H9 (cell line): Measurements from ENCODE around the gene NTRK3. TPM values are rescaled to one million over a fixed set of nuclear protein-coding genes. Genes with fewer than 3 reads are reported as not detected.

ENCODE experiments used
- DNase-seq: peaks from one replicate; pipeline ENCODE4 v3.0.0-alpha.2; 2017
- H2AFZ ChIP-seq: one replicate; pipeline ENCODE4 v1.6.1; 2013; ENCODE audit warnings: mild to moderate bottlenecking, low read length, control low read depth, moderate library complexity
- H2AK5ac ChIP-seq: 2 replicates; pipeline ENCODE4 v1.6.1; 2013; ENCODE audit warnings: low read length, control low read depth, mixed read lengths; ENCODE audit not compliant: insufficient read length
- H2BK120ac ChIP-seq: one replicate; pipeline ENCODE4 v1.6.1; 2013; ENCODE audit warnings: low read depth, mild to moderate bottlenecking, low read length, control low read depth, inconsistent platforms; ENCODE audit not compliant: poor library complexity, severe bottlenecking
- H2BK12ac ChIP-seq: 2 replicates; pipeline ENCODE4 v1.6.1; 2013; ENCODE audit warnings: low read length, control low read depth, mixed read lengths, low read depth; ENCODE audit not compliant: insufficient read length
- H2BK15ac ChIP-seq: 2 replicates; pipeline ENCODE4 v1.6.1; 2013; ENCODE audit warnings: low read depth, low read length, control low read depth
- H2BK20ac ChIP-seq: one replicate; pipeline ENCODE4 v1.6.1; 2013; ENCODE audit warnings: low read depth, mild to moderate bottlenecking, low read length, control low read depth, inconsistent platforms; ENCODE audit not compliant: poor library complexity, severe bottlenecking
- H2BK5ac ChIP-seq: 2 replicates; pipeline ENCODE4 v1.6.1; 2013; ENCODE audit warnings: low read length, control low read depth, mixed read lengths; ENCODE audit not compliant: insufficient read length
- H3K14ac ChIP-seq: 2 replicates; pipeline ENCODE4 v1.6.1; 2013; ENCODE audit warnings: low read length, control low read depth; ENCODE audit not compliant: insufficient read depth
- H3K18ac ChIP-seq: 2 replicates; pipeline ENCODE4 v1.6.1; 2013; ENCODE audit warnings: low read depth, mild to moderate bottlenecking, mixed read lengths, low read length, control low read depth; ENCODE audit not compliant: insufficient read length
- H3K23ac ChIP-seq: 2 replicates; pipeline ENCODE4 v1.6.1; 2013; ENCODE audit warnings: low read length, control low read depth, mixed read lengths, low read depth; ENCODE audit not compliant: insufficient read length
- H3K23me2 ChIP-seq: 2 replicates; pipeline ENCODE4 v1.6.1; 2013; ENCODE audit warnings: low read depth, mild to moderate bottlenecking, mixed read lengths, low read length, control low read depth; ENCODE audit not compliant: insufficient read length, poor library complexity, severe bottlenecking
- H3K27ac ChIP-seq: 2 replicates; pipeline ENCODE4 v1.5.1; 2013; ENCODE audit warnings: low read length, control low read depth, mixed read lengths, low read depth; ENCODE audit not compliant: insufficient read length
- H3K27me3 ChIP-seq: 2 replicates; pipeline ENCODE4 v1.6.1; 2013; ENCODE audit warnings: low read length, control low read depth, inconsistent platforms; ENCODE audit not compliant: insufficient read depth
- H3K4ac ChIP-seq: 2 replicates; pipeline ENCODE4 v1.6.1; 2013; ENCODE audit warnings: low read depth, mild to moderate bottlenecking, control low read depth, inconsistent platforms, low read length, moderate library complexity
- H3K4me1 ChIP-seq: 2 replicates; pipeline ENCODE4 v1.6.1; 2013; ENCODE audit warnings: low read length, control low read depth, inconsistent platforms; ENCODE audit not compliant: insufficient read depth
- H3K4me2 ChIP-seq: 2 replicates; pipeline ENCODE4 v1.6.1; 2013; ENCODE audit warnings: low read length, control low read depth, mixed read lengths; ENCODE audit not compliant: insufficient read length, insufficient read depth
- H3K56ac ChIP-seq: 2 replicates; pipeline ENCODE4 v1.6.1; 2013; ENCODE audit warnings: low read depth, mild to moderate bottlenecking, mixed read lengths, low read length, control low read depth; ENCODE audit not compliant: insufficient read length
- H3K79me1 ChIP-seq: 2 replicates; pipeline ENCODE4 v1.6.1; 2013; ENCODE audit warnings: low read depth, mild to moderate bottlenecking, moderate library complexity, low read length, control low read depth, inconsistent platforms; ENCODE audit not compliant: insufficient read depth, poor library complexity, severe bottlenecking
- H3K79me2 ChIP-seq: 2 replicates; pipeline ENCODE4 v1.6.1; 2013; ENCODE audit warnings: low read length, control low read depth, inconsistent platforms; ENCODE audit not compliant: insufficient read depth
- H3K9ac ChIP-seq: 2 replicates; pipeline ENCODE4 v1.6.1; 2013; ENCODE audit warnings: low read length, control low read depth, mixed read lengths; ENCODE audit not compliant: insufficient read length; ENCODE audit errors: extremely low read depth
- H3K9me3 ChIP-seq: one replicate; pipeline ENCODE4 v1.6.1; 2013; ENCODE audit warnings: low read depth, low read length, inconsistent platforms; ENCODE audit not compliant: control insufficient read depth
- H3T11ph ChIP-seq: one replicate; pipeline ENCODE4 v1.6.1; 2013; ENCODE audit warnings: mild to moderate bottlenecking, low read length, control low read depth, inconsistent platforms
- H4K20me1 ChIP-seq: one replicate; pipeline ENCODE4 v1.6.1; 2013; ENCODE audit not compliant: control insufficient read depth, insufficient read length, insufficient read depth
- H4K5ac ChIP-seq: 2 replicates; pipeline ENCODE4 v1.6.1; 2013; ENCODE audit warnings: low read depth, mild to moderate bottlenecking, mixed read lengths, low read length, control low read depth; ENCODE audit not compliant: insufficient read length
- H4K8ac ChIP-seq: replicated peaks from 2 replicates; pipeline ENCODE4 v1.6.1; 2013; ENCODE audit warnings: low read length, control low read depth, mixed read lengths, low read depth; ENCODE audit not compliant: insufficient read length
- H4K91ac ChIP-seq: 2 replicates; pipeline ENCODE4 v1.6.1; 2013; ENCODE audit warnings: low read depth, mild to moderate bottlenecking, moderate library complexity, mixed read lengths, low read length, control low read depth; ENCODE audit not compliant: insufficient read length
- H3K27ac Mint-ChIP-seq, 3 experiments: 2 replicates in 2 of 3; 3 replicates in 1 of 3; pipeline ENCODE4 v1.8.0; 2020 to 2021; ENCODE audit warnings: mixed read lengths in 3 of 3, mild to moderate bottlenecking in 1 of 3, moderate library complexity in 1 of 3
- H3K27me3 Mint-ChIP-seq: 2 replicates; pipeline ENCODE4 v1.8.0; 2021; ENCODE audit warnings: low read depth, mild to moderate bottlenecking, moderate library complexity, mixed read lengths
- H3K36me3 Mint-ChIP-seq, 3 experiments: 2 replicates in 2 of 3; 3 replicates in 1 of 3; pipeline ENCODE4 v1.8.0; 2020 to 2021; ENCODE audit warnings: low read depth in 3 of 3, mixed read lengths in 3 of 3; ENCODE audit not compliant: insufficient read depth in 1 of 3
- H3K4me1 Mint-ChIP-seq, 2 experiments: 2 replicates each; pipeline ENCODE4 v1.8.0; 2020; ENCODE audit warnings: mixed read lengths in 2 of 2
- H3K4me3 Mint-ChIP-seq, 2 experiments: 2 replicates in 1 of 2; 3 replicates in 1 of 2; pipeline ENCODE4 v1.8.0; 2020 to 2021; ENCODE audit warnings: mild to moderate bottlenecking in 2 of 2, mixed read lengths in 2 of 2, moderate library complexity in 1 of 2
- H3K9me3 Mint-ChIP-seq, 2 experiments: 2 replicates in 1 of 2; 3 replicates in 1 of 2; pipeline ENCODE4 v1.8.0; 2020; ENCODE audit warnings: mild to moderate bottlenecking in 2 of 2, mixed read lengths in 2 of 2, moderate library complexity in 1 of 2
- CTCF ChIP-seq: fragments of 200-600 bp; sonication (generic); conservative IDR thresholded peaks from 3 replicates; pipeline ENCODE4 v1.8.0; 2021; ENCODE audit warnings: antibody characterized with exemption, mild to moderate bottlenecking
- WGBS: extraction: QIAGEN DNeasy Blood & Tissue Kit; methylation state at CpG from one replicate; pipeline ENCODE4 v1.1.7; 2013; ENCODE audit warnings: missing lambda C conversion rate, low lambda C conversion rate, mixed read lengths; ENCODE audit not compliant: insufficient read length; ENCODE audit errors: extremely low coverage; 5-methylcytosine and 5-hydroxymethylcytosine counted together
- total RNA-seq: library from RNA; stranded (reverse); gene quantifications from 2 replicates; pipeline ENCODE4 v1.2.1, GENCODE V29; 2021

NTRK3 gene
- total RNA-seq, 1 experiment from 2014 or later, result 2.5 TPM

GRCh38 chr15:88066636-88067330 lies 189.8 kb downstream of the NTRK3 start:
- Histone ChIP-seq H3K4me2 (no peak overlapping the region), H3K79me2 (no peaks in the 10 kb centered on the region)
- no peak for DNase-seq

More at GRCh38 chr15:88066636-88067330, 189.8 kb downstream of the NTRK3 start:
- H3K27me3 Mint-ChIP-seq, result no peaks in the 10 kb centered on the region; the same call in 1 of the 2 replicates
- Histone ChIP-seq H3K14ac (no peak overlapping the region), H3K18ac (no peak overlapping the region), H3K4me1 (peaks cover 3% of the 10 kb centered on the region; the same call in 1 of the 2 replicates), H2BK20ac (no peak overlapping the region), H3K23ac (no peak overlapping the region), H2BK15ac (no peak overlapping the region), H3K27me3 (no peaks in the 10 kb centered on the region), H4K8ac (no peak overlapping the region), H2BK120ac (no peak overlapping the region), H4K91ac (no peak overlapping the region), H2AK5ac (no peak overlapping the region), H3K9ac (no peak overlapping the region), H2BK12ac (no peak overlapping the region), H3T11ph (no peak overlapping the region), H3K27ac (no peak overlapping the region), H2AFZ (no peak overlapping the region), H3K56ac (no peak overlapping the region), H4K20me1 (no peaks in the 10 kb centered on the region), H3K79me1 (no peaks in the 10 kb centered on the region), H3K4ac (no peak overlapping the region), H3K9me3 (no peaks in the 10 kb centered on the region), H3K23me2 (no peaks in the 10 kb centered on the region), H2BK5ac (no peak overlapping the region), H4K5ac (no peak overlapping the region)
- WGBS, result no CpG with 5 or more reads among the region's 4 CpGs
- TF ChIP-seq CTCF, result no peak
- no peak overlapping the region for H3K4me3 Mint-ChIP-seq
- peaks cover 17 to 27% of the 10 kb centered on the region in 2 experiments for H3K4me1 Mint-ChIP-seq
- no peaks in the 10 kb centered on the region for H3K36me3 Mint-ChIP-seq
- no peaks in the 10 kb centered on the region for H3K9me3 Mint-ChIP-seq
- no peak overlapping the region; a peak in 1 of 7 replicates for H3K27ac Mint-ChIP-seq
